HL-60 (cell line): ENCODE data around the gene MACROD1.

Source experiments
- GABPA ChIP-seq: IDR thresholded peaks from 2 replicates; pipeline ENCODE4 v1.6.1; 2012; ENCODE audit warnings: low read depth
- POLR2AphosphoS5 ChIP-seq: IDR thresholded peaks from 2 replicates; pipeline ENCODE4 v1.6.1; 2012; ENCODE audit warnings: low read depth
- TF ChIP-seq, protein P1 (sequence below): IDR thresholded peaks from one replicate; pipeline ENCODE4 v1.5.1; 2011; ENCODE audit warnings: low read length, control low read depth, inconsistent platforms; ENCODE audit not compliant: insufficient read depth
- TF ChIP-seq, protein P2 (sequence below): IDR thresholded peaks from 2 replicates; pipeline ENCODE4 v1.6.1; 2012; ENCODE audit warnings: low read depth; ENCODE audit not compliant: insufficient replicate concordance

DNA sequence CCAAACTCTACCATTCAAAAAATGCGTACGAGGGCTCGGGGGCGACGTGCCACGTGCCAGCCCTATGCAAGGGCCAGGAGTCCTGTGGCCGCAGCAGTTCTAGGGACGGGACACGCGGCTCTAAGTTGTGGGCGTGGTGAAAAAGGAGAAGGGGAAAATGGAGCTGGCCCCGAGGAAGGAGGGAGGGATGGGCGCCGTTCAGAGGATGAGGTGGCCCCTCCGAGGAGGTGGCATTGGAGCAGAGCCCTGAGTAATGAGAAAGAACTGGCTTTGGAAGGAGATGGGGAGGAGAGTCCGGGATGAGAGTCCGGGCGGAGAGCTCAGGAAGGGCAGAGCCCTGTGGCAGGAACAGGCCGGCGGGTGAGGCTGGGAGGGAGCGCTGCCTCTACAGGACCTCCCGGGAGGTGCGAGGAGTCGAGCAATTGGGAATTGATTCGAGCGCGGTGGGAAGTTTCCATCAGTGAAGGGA lies 158.7 kb downstream of the MACROD1 start:
- TF ChIP-seq, protein P1, sequence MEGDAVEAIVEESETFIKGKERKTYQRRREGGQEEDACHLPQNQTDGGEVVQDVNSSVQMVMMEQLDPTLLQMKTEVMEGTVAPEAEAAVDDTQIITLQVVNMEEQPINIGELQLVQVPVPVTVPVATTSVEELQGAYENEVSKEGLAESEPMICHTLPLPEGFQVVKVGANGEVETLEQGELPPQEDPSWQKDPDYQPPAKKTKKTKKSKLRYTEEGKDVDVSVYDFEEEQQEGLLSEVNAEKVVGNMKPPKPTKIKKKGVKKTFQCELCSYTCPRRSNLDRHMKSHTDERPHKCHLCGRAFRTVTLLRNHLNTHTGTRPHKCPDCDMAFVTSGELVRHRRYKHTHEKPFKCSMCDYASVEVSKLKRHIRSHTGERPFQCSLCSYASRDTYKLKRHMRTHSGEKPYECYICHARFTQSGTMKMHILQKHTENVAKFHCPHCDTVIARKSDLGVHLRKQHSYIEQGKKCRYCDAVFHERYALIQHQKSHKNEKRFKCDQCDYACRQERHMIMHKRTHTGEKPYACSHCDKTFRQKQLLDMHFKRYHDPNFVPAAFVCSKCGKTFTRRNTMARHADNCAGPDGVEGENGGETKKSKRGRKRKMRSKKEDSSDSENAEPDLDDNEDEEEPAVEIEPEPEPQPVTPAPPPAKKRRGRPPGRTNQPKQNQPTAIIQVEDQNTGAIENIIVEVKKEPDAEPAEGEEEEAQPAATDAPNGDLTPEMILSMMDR: no peak
- no peak for TF ChIP-seq POLR2AphosphoS5
- no peak for TF ChIP-seq GABPA
- TF ChIP-seq, protein P2, sequence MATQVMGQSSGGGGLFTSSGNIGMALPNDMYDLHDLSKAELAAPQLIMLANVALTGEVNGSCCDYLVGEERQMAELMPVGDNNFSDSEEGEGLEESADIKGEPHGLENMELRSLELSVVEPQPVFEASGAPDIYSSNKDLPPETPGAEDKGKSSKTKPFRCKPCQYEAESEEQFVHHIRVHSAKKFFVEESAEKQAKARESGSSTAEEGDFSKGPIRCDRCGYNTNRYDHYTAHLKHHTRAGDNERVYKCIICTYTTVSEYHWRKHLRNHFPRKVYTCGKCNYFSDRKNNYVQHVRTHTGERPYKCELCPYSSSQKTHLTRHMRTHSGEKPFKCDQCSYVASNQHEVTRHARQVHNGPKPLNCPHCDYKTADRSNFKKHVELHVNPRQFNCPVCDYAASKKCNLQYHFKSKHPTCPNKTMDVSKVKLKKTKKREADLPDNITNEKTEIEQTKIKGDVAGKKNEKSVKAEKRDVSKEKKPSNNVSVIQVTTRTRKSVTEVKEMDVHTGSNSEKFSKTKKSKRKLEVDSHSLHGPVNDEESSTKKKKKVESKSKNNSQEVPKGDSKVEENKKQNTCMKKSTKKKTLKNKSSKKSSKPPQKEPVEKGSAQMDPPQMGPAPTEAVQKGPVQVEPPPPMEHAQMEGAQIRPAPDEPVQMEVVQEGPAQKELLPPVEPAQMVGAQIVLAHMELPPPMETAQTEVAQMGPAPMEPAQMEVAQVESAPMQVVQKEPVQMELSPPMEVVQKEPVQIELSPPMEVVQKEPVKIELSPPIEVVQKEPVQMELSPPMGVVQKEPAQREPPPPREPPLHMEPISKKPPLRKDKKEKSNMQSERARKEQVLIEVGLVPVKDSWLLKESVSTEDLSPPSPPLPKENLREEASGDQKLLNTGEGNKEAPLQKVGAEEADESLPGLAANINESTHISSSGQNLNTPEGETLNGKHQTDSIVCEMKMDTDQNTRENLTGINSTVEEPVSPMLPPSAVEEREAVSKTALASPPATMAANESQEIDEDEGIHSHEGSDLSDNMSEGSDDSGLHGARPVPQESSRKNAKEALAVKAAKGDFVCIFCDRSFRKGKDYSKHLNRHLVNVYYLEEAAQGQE: no peak
